A549 (cell line): ENCODE results near the gene NEK1. TPM values are rescaled to one million over a fixed set of nuclear protein-coding genes. Genes with fewer than 3 reads are reported as not detected.
"Not testable (repeated sequence)": the region's sequence is repeated elsewhere in the genome, so short reads cannot be mapped to it uniquely, and the experiment has no call there.

Experiments
- ATAC-seq, 2 experiments: fragments of 200-7000 bp in 1 of 2; fragments of >200 bp in 1 of 2; cut with Nextera tagmentation in 1 of 2; cut with Tn5 transposase in 1 of 2; 3 replicates each; pipeline versions ENCODE4 v1.8.0 to v1.9.1; 2018 to 2020; ENCODE audit warnings: mild to moderate bottlenecking in 1 of 2, moderate library complexity in 1 of 2
- CTCF ChIA-PET: fragments of 300-600 bp; sonication (Branson Sonifier 250); formaldehyde crosslinking; extraction: SDS; loops from one replicate; lab custom pipeline; 2021; ENCODE audit warnings: antibody characterized with exemption, inconsistent platforms; lab: Yijun Ruan, JAX
- POLR2A ChIA-PET: fragments of 350-600 bp; formaldehyde crosslinking; extraction: SDS; loops from one replicate; lab custom pipeline; 2021; ENCODE audit warnings: antibody characterized with exemption, inconsistent platforms; lab: Yijun Ruan, JAX
- DNase-seq, 2 experiments: peaks; one replicate each; pipeline versions ENCODE4 v3.0.0 to v3.0.0-alpha.2; 2011 to 2016; ENCODE audit warnings: low read depth in 1 of 2, low spot score in 1 of 2
- FAIRE-seq: peaks from 2 replicates; lab custom pipeline; 2011; peaks lifted over from hg19 to GRCh38; lab: Jason Lieb, UNC
- H3K27ac ChIP-seq, 2 experiments: fragments of >200 bp; sonication (Bioruptor Twin); formaldehyde crosslinking; 3 replicates each; pipeline ENCODE4 v1.5.1; 2016 to 2017
- H3K4me1 ChIP-seq: fragments of >200 bp; sonication (Bioruptor Twin); formaldehyde crosslinking; 3 replicates; pipeline ENCODE4 v1.6.1; 2016
- H3K4me2 ChIP-seq: fragments of >200 bp; sonication (Bioruptor Twin); formaldehyde crosslinking; 3 replicates; pipeline ENCODE4 v1.6.1; 2016
- H3K4me3 ChIP-seq: fragments of >200 bp; sonication (Bioruptor Twin); formaldehyde crosslinking; 3 replicates; pipeline ENCODE4 v1.5.1; 2016
- H3K9me3 ChIP-seq: fragments of >200 bp; sonication (Bioruptor Twin); formaldehyde crosslinking; 3 replicates; pipeline ENCODE4 v1.6.1; 2016
- CBX2 ChIP-seq: fragments of 200-600 bp; sonication (generic); IDR thresholded peaks from 2 replicates; pipeline ENCODE4 v1.6.1; 2016; ENCODE audit warnings: low read depth, mild to moderate bottlenecking, borderline replicate concordance
- CBX8 ChIP-seq: fragments of 200-600 bp; sonication (generic); IDR thresholded peaks from 2 replicates; pipeline ENCODE4 v1.6.1; 2016
- CTCF ChIP-seq: fragments of >200 bp; sonication (Bioruptor Twin); formaldehyde crosslinking; IDR thresholded peaks from 3 replicates; pipeline ENCODE4 v1.5.1; 2016
- E2F6 ChIP-seq: IDR thresholded peaks from 2 replicates; pipeline ENCODE4 v1.6.1; 2012; ENCODE audit warnings: low read depth, borderline replicate concordance
- EP300 ChIP-seq, 2 experiments: fragments of >200 bp; sonication (Bioruptor Twin); formaldehyde crosslinking; IDR thresholded peaks; 2 replicates in 1 of 2; 3 replicates in 1 of 2; pipeline ENCODE4 v1.6.1; 2016 to 2017
- GATA3 ChIP-seq: IDR thresholded peaks from 2 replicates; pipeline ENCODE4 v1.6.1; 2012; ENCODE audit warnings: borderline replicate concordance
- HEYL ChIP-seq: fragments of 250-450 bp; sonication (Bioruptor Pico); IDR thresholded peaks from 2 replicates; pipeline ENCODE4 v1.8.0; 2021; ENCODE audit warnings: mild to moderate bottlenecking, moderate library complexity
- HOXA7 ChIP-seq: fragments of 250-450 bp; sonication (Bioruptor Pico); IDR thresholded peaks from 2 replicates; pipeline ENCODE4 v1.5.0; 2020; ENCODE audit warnings: mild to moderate bottlenecking, moderate library complexity
- HOXB13 ChIP-seq: fragments of 250-450 bp; sonication (Bioruptor Pico); IDR thresholded peaks from 2 replicates; pipeline ENCODE4 v1.5.0; 2020; ENCODE audit warnings: low read depth, mild to moderate bottlenecking, moderate library complexity
- JUN ChIP-seq, 2 experiments: fragments of >200 bp; sonication (Bioruptor Twin); formaldehyde crosslinking; IDR thresholded peaks; 2 replicates in 1 of 2; 3 replicates in 1 of 2; pipeline ENCODE4 v1.6.1; 2016 to 2017
- KDM5A ChIP-seq: fragments of 200-600 bp; sonication (generic); IDR thresholded peaks from 2 replicates; pipeline ENCODE4 v1.6.1; 2016; ENCODE audit warnings: antibody characterized with exemption, mild to moderate bottlenecking
- MAZ ChIP-seq: fragments of 150-350 bp; IDR thresholded peaks from 2 replicates; pipeline ENCODE4 v1.6.1; 2014; ENCODE audit warnings: antibody characterized with exemption, low read depth, low read length, borderline replicate concordance
- MYC ChIP-seq: IDR thresholded peaks from 2 replicates; pipeline ENCODE4 v1.6.1; 2012; ENCODE audit warnings: mild to moderate bottlenecking, inconsistent platforms, low read length, improper control_type of control experiment, borderline replicate concordance
- NFE2L2 ChIP-seq: fragments of 150-350 bp; conservative IDR thresholded peaks from 2 replicates; pipeline ENCODE4 v1.6.1; 2014; ENCODE audit warnings: low read length
- NPAS2 ChIP-seq: fragments of 250-450 bp; sonication (Bioruptor Pico); IDR thresholded peaks from 2 replicates; pipeline ENCODE4 v1.8.0; 2022; ENCODE audit warnings: mild to moderate bottlenecking, moderate library complexity, borderline replicate concordance
- RFX5 ChIP-seq: fragments of 450-650 bp; IDR thresholded peaks from 2 replicates; pipeline ENCODE4 v1.7.1; 2014; ENCODE audit warnings: antibody characterized with exemption, mild to moderate bottlenecking, moderate library complexity
- RNF2 ChIP-seq: fragments of 200-600 bp; sonication (generic); IDR thresholded peaks from 2 replicates; pipeline ENCODE4 v1.6.1; 2016; ENCODE audit warnings: low read depth, mild to moderate bottlenecking, antibody characterized with exemption, moderate library complexity, borderline replicate concordance
- TP53 ChIP-seq: fragments of 250-450 bp; sonication (Bioruptor Pico); IDR thresholded peaks from 2 replicates; pipeline ENCODE4 v1.5.0; 2021; ENCODE audit warnings: mild to moderate bottlenecking, moderate library complexity
- WGBS: methylation state at CpG from one replicate; pipeline ENCODE4 v1.1.6; 2017; ENCODE audit errors: missing lambda C conversion rate; 5-methylcytosine and 5-hydroxymethylcytosine counted together
- polyA plus RNA-seq, 4 experiments: library from polyadenylated mRNA; depleted of rRNA in 3 of 4; stranded (reverse); fragments of >200 nt; fragmentation: RNase III in 1 of 4; extraction: RNeasy Plus Mini Kit Qiagen cat#74134 plus additional on column Dnase treatment in 1 of 4; gene quantifications; 2 replicates in 3 of 4; 3 replicates in 1 of 4; pipeline ENCODE4 v1.2.3, GENCODE V29; 2011 to 2017
- TF ChIP-seq, protein P1 (sequence below): IDR thresholded peaks from 2 replicates; pipeline ENCODE4 v1.6.1; 2012

Gene NEK1
- polyA plus RNA-seq, 2 of the 4 experiments (the other 2 are of a cell fraction): 3.2 to 5.8 TPM

DNA sequence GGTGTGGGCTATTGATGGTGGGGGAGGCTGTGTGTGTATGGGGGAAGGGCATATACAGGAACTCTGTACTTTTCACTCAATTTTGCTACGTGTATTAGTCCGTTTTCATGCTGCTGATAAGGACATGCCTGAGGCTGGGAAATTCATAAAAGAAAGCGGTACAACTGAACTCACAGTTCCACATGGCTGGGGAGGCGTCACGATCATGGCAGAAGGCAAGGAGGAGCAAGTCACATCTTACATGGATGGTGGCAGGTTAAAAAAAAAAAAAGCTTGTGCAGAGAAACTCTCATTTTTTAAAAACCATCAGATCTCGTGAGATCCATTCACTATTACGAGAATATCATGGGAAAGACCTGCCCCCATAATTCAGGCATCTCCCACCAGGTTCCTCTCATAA is 152.3 kb downstream of the NEK1 start (continued):
- TF ChIP-seq, protein P1, sequence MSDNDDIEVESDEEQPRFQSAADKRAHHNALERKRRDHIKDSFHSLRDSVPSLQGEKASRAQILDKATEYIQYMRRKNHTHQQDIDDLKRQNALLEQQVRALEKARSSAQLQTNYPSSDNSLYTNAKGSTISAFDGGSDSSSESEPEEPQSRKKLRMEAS: no peak
- no peak for TF ChIP-seq RNF2
- TF ChIP-seq CBX8: no peak

DNA sequence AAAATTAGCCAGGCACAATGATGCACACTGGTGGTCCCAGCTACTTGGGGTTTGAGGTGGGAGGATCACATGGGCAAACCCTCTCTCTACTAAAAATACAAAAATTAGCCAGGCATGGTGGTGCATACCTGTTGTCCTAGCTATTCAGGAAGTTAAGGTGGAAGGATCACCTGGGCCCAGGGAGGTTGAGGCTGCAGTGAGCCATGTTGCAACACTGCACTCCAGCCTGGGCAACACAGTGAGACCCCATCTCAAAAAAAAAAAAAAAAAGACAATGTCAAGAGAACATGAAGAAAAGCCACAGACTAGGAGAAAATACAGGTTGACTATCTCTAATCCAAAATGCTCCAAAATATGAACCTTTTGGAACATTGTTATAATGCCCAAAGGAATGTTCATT is 153.8 kb downstream of the NEK1 start:
- POLR2A ChIA-PET: no interaction called here
- H3K4me3 ChIP-seq: no peak overlapping the region
- TF ChIP-seq TP53 (CRISPR knock-in tag) (no peak), HOXA7 (CRISPR knock-in tag) (no peak), CTCF (no peak), CBX8 (no peak), HEYL (CRISPR knock-in tag) (no peak), HOXB13 (CRISPR knock-in tag) (no peak), KDM5A (no peak), MYC (no peak), NPAS2 (CRISPR knock-in tag) (no peak), JUN (IDR thresholded peaks at IDR 0.05) (no peak), E2F6 (no peak), GATA3 (no peak), NFE2L2 (no peak), CBX2 (no peak)
- FAIRE-seq (no peak), ATAC-seq (no peak), DNase-seq (no peak)
- CTCF ChIA-PET: no interaction called here
- H3K4me2 ChIP-seq: no peak overlapping the region
- no peaks in the 10 kb centered on the region for H3K9me3 ChIP-seq
- no peak overlapping the region for H3K27ac ChIP-seq
- no peaks in the 10 kb centered on the region for H3K4me1 ChIP-seq

DNA sequence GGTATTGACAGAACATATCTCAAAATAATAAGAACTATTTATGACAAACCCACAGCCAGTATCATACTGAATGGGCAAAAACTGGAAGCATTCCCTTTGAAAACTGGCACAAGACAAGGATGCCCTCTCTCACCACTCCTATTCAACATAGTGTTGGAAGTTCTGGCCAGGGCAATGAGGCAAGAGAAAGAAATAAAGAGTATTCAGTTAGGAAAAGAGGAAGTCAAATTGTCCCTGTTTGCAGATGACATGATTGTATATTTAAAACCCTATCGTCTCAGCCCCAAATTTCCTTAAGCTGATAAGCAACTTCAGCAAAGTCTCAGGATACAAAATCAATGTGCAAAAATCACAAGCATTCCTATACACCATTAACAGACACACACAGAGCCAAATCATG is 159.7 kb downstream of the NEK1 start:
- H3K9me3 ChIP-seq, CTCF ChIA-PET, H3K4me3 ChIP-seq, FAIRE-seq, H3K4me2 ChIP-seq, ATAC-seq, H3K4me1 ChIP-seq, H3K27ac ChIP-seq, DNase-seq, POLR2A ChIA-PET: not testable (repeated sequence)
- 92% methylated on average over 1 of the region's 1 CpG for WGBS

DNA sequence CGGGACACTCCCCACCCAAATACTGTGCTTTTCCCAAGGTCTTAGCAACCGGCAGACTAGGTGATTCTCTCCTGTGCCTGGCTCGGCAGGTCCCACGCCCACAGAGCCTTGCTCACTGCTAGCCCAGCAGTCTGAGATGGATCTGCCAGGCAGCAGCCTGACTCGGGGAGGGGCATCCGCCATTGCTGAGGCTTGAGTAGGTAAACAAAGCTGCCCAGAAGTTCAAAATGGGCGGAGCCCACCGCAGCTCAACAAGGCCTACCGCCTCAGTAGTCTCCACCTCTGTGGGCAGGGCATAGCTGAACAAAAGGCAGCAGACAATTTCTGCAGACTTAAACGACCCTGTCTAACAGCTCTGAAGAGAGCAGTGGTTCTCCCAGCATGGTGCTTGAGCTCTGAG is 163.4 kb downstream of the NEK1 start:
- H3K4me3 ChIP-seq, ATAC-seq, H3K9me3 ChIP-seq, H3K4me2 ChIP-seq, H3K27ac ChIP-seq, DNase-seq, FAIRE-seq, H3K4me1 ChIP-seq, POLR2A ChIA-PET, CTCF ChIA-PET: not testable (repeated sequence)
- WGBS: 88% methylated on average over 8 of the region's 10 CpGs

DNA sequence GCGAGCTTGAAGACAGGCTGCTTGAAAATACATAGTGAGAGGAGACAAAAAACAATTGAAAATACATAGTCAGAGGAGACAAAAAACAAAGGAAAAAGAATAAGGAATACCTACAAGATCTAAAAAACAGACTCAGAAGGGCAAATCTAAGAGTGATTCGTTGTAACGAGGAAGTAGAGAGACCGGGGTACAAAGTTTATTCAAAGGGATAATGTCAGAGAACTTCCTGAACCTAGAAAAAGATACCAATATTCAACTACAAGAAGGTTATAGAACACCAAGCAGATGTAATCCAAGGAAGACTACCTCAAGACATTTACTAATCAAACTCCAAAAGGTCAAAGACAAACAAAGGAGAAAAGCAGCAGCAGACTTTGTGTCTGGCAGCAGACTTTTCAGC is 165.6 kb downstream of the NEK1 start:
- TF ChIP-seq E2F6: no peak
- no peak for TF ChIP-seq EP300 (IDR thresholded peaks at IDR 0.05)
- TF ChIP-seq MAZ: no peak
- no peak for TF ChIP-seq RFX5
- TF ChIP-seq CBX2: no peak
- ATAC-seq: no peak
- FAIRE-seq: no peak
- Histone ChIP-seq H3K27ac (no peak overlapping the region), H3K4me2 (no peak overlapping the region), H3K4me3 (no peak overlapping the region), H3K4me1 (no peaks in the 10 kb centered on the region), H3K9me3 (0 out of 3 replicates have a peak, but pooled peaks cover 2% of the 10 kb centered on the region)
- 79% methylated on average over 4 of the region's 4 CpGs for WGBS
- CTCF ChIA-PET: no interaction called here
- POLR2A ChIA-PET: no interaction called here
- DNase-seq: no peak
